Measurements from ENCODE around the gene TOX2.

TOX2 gene, protein sequence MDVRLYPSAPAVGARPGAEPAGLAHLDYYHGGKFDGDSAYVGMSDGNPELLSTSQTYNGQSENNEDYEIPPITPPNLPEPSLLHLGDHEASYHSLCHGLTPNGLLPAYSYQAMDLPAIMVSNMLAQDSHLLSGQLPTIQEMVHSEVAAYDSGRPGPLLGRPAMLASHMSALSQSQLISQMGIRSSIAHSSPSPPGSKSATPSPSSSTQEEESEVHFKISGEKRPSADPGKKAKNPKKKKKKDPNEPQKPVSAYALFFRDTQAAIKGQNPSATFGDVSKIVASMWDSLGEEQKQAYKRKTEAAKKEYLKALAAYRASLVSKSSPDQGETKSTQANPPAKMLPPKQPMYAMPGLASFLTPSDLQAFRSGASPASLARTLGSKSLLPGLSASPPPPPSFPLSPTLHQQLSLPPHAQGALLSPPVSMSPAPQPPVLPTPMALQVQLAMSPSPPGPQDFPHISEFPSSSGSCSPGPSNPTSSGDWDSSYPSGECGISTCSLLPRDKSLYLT

DNA sequence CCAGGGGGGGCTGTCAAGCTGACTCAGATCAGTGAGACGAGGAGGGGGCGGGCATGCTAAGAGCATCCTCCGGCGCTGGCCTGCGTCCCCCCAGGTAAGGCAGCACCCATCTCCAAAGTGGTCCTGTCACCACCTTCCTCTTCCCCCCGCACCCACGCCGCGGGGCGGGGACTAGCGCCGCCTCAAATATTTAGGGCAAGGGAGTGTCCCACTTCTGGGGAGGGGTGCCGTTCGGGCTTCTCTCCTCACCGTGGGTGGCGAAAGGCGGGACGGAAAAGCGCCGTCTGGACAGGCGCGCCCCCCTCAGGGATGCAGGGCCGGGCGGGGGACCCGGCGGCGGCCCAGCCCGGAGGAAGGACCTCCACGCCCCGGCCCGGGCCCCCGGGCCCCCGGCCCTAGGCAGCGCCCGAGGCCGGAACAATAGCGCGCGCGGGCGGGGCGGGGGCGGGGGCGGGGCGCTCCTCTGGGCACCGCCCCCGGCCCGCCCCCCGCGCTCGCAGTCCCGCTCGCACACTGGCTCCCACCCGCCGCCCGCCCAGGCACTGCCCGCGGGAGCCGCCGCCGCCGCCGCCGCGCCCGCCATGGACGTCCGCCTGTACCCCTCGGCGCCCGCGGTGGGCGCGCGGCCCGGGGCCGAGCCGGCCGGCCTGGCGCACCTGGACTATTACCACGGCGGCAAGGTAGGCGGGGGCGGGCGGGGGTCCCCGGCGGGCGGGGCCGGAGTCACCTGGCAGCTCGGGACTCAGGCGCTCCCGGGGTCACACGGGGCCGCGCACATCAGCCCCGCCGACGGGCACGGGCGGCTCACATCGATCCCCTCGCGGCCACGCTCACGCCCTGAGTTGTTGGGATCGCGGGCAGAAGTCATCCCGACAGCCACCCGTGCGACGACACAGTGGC is at the start of gene TOX2:
Gene TOX2 (plus strand): TSS at position 542 of the 900 bp plus-strand sequence. CDS start 40 bp downstream, at position 582.
- no peak for DNase-seq
- intact Hi-C loops (cut with DNase I): no loop called here

DNA sequence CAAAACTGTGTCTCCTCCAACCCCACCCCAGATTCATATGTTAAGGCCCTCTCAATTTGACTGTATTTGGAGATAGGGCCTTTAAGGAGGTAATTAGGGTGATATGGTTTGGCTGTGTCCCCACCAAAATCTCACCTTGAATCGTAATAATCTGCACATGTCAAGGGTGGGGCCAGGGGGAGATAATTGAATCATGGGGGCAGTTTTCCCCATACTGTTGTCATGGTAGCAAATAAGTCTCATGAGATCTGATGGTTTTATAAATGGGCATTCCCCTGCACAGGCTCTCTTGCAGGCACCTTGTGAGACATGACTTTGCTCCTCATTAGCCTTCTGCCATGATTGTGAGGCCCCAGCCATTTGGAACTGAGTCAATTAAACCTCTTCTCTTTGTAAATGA is 46.6 kb upstream of the TOX2 start:
- intact Hi-C loops (cut with DNase I): no loop called here
- no peak for DNase-seq

DNA sequence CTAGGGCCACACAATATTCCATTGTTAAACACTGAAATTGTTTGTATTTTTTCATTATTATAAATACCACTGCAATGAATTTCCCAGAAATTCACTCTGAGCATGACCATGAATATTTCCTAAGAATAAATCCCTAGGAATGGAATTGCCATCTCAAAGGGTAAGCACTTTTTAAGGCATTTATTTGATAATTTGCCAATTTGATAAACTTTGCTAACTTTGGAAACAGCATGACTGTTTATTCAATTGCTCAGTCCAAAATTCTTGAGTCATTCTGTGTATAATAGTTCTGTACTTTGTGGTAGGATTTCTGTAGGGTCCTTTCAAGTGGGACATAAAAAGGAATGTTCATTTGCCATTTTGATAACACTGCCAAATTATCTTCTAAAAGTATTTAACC is 44.2 kb upstream of the TOX2 start:
- intact Hi-C loops (cut with DNase I): no loop called here
- DNase-seq: no peak

DNA sequence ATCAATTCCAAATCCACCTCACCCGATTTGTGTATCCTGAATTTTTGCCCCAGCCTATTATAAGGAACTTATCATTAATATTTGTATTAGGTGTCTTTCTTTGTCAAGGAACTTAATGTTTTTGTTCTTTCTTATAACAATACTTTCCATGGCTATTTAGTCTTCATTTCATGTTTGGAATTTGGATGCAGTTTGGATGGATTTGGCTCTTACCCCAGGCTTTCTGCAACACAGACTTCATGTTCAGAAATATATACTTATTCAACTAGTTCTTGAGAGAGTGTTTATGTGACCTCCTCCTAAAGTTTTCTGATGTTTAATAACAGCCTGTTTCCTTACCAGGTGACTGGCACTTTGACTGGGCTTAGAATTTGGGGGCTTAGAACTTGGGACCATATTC is 35.9 kb upstream of the TOX2 start:
- intact Hi-C loops (cut with DNase I): no loop called here

DNA sequence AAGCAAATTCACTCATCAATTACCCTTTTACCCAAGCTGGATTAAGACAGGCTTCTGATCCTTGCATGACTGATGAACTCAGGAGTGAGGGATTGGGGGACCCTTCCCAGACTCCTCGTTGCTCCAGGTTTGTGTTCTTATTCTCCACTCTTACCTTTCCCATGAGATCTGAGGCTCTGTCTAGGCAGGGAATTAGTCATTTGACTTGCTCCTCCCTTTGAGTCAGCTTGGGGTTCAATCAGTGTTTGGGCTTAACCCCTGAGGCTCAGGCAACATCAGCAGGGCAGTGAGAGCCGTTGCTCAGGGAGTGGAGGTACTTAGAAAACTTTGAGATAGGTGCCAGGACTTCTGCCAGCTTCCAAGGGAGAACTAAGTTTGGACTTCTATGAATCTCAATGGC is 20.7 kb upstream of the TOX2 start:
- DNase-seq: no peak
- intact Hi-C loops (cut with DNase I): no loop called here

More for the DNA sequence above, 35.9 kb upstream of the TOX2 start:
- no peak for DNase-seq

DNA sequence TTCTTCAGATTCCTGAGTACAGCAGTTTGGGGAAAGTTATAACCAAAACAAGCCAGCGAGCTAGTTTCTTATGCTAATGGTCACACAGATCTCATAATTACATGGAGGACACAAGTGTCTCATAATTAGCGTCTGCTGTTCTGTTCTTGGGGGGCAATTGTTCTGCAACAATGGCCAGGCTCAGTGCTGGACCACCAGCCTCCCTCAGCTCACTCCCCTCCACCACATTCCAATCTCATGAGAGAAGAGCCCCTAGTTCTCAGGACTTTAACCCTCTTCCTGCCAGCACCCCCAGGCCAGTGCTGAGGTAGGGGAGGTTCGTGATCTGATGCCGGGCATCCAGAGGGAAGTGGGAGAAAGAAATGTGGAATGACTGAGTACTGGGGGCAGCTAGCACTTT is 20.2 kb upstream of the TOX2 start:
- intact Hi-C loops (cut with DNase I): no loop called here
- DNase-seq: no peak

DNA sequence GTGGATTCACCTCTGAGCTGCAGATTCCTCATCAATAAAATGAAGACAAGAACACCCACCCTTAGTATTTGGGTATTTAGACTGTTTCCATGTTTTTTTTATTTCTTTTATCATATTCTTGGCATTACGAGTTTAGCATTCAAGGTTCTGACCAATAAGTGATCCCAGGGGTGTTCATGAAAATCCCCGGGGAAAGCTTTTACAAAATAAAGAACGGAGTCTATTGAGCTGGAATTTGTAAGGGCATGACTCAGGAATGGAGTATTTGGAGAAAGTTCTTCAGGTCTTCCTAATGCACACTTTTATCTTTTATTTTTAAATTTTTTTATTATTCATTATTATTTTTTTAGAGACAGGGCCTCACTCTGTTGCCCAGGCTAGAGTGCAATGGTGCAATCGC is 19.4 kb upstream of the TOX2 start:
- DNase-seq: no peak
- intact Hi-C loops (cut with DNase I): no loop called here

DNA sequence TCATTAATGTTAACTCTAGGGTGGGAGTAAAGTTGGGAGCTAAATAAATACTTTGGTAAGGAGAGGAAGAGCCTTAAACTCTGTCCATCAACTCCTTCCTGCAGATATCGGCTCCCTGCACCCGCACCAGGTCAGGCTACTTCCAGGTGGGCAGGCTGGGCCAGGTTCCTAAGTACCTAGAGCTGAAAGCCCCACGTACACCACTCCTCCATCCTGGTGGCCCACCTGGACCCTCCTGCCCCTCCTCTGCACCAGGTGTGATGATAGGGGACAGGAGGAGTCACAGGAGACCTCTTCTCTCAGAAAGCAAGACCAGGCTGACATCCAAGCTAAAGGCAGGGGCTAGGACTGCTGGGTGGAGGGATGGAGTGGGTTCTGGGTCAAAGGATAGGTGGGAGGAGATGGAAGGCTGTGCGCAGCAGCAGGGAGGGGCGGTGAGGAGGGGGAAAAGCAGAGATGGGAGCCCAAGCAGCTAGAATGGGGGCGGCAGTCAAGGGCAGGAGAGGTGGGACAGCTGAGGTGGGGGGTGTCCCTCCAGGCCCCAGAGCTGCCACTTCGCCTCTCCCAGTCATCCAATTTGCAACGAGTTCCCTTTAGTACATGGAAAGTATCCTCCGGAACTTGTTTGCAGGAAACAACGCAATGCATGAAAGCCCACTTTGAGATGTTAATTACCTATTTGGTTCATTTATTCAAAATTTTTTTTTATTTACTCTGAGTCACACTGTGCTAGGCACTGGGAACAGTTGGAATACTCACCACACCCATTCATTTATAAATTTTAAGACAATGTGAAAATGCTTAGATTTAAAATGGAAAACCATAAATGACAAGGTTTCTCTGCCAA is 15.2 kb upstream of the TOX2 start:
- intact Hi-C loops (cut with DNase I): no loop called here
- no peak for DNase-seq

DNA sequence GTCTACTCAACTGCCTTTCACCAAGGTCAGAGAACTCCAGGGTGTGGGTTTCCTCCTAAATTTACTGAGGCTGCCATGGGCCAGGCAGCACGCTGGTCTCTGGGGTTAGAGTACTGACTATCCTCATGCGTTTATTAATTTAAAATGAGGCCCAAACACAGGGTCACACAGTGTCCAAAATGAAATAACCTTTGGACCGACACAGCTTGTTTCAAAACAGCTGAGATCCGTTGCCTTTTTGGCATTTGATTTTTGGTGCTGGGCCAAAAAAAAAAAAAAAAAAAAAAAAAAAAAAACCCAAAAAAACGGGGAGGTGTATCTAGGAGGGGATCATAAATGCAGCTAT is 14.6 kb upstream of the TOX2 start:
- intact Hi-C loops (cut with DNase I): no loop called here
- no peak for DNase-seq

DNA sequence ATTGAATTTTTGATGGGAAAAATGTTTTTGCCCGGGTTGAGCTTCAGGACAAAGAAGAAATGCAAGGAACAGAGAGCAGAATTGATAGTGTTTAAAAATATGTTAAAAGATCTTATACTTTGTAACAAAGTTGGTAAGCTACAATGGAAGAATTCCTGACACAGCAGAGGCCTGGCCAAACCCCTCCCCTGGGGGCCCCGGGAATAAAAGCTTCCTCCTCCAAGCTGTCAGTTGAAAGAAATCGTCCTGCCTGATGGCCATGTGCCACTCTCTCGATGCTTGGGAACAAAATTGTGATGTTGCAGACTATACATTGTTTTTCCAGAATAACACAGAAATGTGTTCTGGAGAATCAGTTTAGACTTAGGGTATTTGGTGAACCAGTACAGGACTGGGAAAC is 14.2 kb upstream of the TOX2 start:
- DNase-seq: no peak
- intact Hi-C loops (cut with DNase I): no loop called here

DNA sequence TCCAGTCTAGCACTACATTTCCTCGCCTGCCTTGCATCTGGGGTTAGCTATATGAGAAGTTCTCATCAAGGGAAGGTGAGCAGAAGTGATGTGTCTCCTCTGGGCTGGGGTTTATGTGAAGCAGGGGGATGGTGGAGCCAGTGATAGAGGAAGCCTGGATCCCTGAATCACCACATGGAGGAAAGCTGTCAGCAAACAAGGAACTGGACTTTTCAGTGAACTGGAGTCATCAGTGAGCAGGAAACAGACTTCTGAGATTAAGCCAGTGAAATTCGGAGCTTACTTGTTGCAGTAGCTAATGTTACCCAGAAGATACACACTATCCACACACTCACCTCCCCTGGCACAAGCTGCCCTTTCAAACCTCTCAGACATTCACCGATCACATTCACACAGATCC is 13.4 kb upstream of the TOX2 start:
- no peak for DNase-seq
- intact Hi-C loops (cut with DNase I): no loop called here

DNA sequence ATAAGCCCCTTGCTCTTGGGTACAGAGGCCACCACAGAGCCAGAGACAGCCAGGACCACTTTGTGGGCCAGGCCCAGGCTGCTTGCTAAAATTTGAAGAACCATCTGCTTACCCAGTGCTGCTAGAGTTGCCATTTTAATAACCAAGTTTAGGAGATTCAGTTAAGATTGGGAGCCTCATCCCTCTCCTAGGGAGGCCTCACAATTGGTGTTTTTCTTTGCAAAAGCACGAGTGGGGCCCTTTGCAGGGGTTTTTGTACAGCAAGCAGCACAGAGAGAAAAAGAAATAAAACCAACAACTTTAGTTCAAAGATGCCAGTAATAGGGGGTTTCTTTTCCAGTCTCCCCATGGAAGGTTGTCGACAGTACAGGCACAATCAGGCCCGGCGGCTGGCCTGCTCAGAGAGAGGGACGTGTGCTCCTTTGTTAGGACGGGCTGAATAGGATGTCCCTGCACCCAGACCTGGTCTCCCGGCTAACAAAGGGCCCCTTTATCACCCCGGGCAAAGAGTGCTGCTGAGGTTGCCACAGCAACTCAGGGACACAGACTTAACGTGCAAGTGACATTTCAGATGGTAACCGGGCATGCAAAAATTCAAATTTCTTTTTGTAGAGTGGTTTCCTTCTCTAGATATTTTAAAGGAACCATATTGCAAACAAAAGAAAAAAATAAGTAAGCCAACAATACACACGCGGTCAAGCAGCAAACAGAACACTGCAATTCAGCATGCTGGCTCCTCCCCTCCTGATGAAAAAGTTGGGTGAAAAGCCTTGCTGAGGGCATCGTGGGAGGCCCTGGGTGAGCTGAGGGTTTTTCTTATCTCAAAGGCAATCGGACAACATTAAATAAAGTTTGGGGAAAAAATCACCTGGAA is 10.5 kb upstream of the TOX2 start:
- DNase-seq: peak in 10 of 42 donors; percentile 14 to 47 (median 35)
- intact Hi-C loops (cut with DNase I): no loop called here

DNA sequence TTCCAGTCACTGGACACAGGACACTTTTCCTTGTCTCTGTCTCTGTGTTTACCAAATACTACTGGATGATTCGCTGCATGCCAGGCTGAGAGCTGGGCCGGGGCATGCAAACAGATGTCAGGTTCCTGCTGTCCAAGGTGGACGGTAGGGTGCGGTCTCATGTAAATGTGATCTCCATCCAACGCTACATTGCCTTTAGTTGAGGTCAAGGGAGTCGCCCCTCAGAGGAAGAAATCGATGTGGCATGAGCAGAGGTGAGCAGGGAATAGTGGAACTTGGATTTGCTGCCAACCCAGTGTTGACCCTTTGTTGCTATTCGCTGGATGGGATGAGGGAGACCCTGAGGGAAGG is 9.8 kb upstream of the TOX2 start:
- intact Hi-C loops (cut with DNase I): no loop called here

DNA sequence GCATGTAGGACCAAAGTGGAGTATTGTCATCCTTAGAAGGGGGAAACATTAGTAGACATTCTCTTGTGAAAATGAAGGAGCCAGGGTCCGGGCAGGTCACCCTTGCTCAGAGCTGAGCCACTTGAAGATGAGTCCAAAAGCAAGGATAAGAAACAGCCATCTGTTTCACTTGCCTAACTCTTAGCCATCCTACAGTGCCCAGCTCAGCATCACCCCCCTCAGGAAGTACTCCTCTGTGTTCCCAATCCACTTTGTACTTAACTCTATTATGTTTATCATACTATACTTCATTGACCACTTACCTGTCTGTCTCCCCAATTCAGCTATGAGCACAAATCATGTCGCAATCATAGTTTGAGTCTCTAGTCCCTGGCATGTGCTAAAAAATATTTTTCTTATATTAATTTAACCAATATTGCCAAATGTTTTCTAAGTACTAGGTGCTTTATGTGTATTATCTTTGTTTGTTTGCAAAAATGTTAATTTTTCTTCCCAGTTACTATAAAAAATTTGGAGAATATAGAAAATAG is 8.1 kb upstream of the TOX2 start:
- no peak for DNase-seq
- intact Hi-C loops (cut with DNase I): no loop called here

More for the DNA sequence above, 9.8 kb upstream of the TOX2 start:
- DNase-seq: no peak

DNA sequence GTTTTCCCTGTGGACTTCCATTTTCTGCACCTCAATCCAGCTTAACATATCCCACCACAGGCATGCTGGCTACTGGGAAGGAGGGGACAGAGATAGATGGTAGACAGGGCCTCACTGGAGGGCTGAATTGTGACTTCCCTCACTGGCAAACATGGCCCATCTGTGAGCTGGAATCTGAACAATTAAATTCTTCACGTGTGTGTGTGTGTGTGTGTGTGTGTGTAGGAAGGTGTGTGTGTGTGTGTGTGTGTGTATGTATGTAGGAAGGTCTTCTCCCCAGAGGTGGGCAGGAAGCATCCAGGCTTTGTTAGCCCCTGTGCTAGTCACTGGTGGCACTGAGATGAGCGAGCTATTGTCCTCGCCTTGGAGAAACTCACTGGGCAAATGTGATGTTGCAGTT is 5.4 kb upstream of the TOX2 start:
- DNase-seq: no peak
- intact Hi-C loops (cut with DNase I): no loop called here

DNA sequence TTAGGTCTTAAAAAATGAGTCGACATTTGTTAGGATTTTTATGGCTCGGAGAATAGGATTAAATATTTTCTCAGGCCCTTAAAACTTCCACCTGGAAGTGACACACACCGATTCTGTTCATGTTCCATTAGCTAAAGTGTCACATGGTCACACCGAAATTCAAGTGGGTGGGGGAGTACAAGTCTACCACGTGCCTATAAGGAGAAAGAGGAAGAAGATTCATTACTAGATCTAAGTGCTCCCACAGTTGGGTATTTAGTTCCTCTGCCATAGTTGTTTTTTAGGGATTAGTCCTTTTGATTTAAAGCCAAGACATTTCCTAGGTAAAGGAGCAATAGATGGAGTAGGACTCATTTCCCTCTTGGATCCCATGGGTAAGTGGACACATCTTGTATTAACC is 4.9 kb upstream of the TOX2 start:
- DNase-seq: no peak
- intact Hi-C loops (cut with DNase I): no loop called here

DNA sequence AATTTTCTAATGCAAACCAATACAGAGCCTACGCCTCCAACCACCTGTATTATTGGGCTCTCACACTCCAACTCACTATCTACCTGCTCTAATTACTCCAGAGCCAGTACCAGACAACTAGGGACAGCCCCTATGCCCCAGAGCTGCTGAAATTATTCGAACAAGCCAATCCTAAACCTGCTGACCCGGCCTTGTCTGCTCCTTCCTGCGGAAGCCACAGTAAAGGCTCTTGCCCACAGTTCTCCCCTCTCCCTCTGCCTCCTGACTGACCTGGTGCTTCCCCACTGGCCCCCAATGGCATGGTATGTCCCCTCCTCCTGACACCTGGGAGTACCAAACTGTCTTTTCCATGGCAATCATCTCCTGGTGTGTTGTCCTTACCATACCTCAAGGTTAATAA is 4.1 kb upstream of the TOX2 start:
- intact Hi-C loops (cut with DNase I): no loop called here
- DNase-seq: peak in 2 of 42 donors; percentile 14 to 15

DNA sequence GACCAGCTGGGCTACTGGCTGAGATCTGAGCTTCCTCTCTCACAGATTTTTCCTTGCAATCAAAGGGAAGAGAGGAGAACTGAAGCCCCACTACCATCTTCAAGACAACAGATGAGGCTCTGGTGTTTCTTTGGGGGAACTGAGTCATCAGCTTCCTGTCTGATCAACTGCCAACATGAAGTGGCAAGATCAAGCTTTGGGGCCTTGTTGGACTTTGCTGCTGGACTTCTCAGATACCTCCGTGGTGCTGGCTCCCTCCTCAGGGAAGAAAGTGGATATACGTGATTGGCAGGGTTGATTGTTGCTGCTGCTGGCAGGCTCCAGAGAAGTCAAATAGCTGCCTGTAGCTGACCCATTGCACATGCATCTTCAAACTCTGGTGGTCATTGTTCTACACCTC is 3.6 kb upstream of the TOX2 start:
- peak in 3 of 42 donors; percentile 5 to 29 (median 25) for DNase-seq
- intact Hi-C loops (cut with DNase I): no loop called here
